ENCODE data around the gene METAP1. TPM values are rescaled to one million over a fixed set of nuclear protein-coding genes. Genes with fewer than 3 reads are reported as not detected.

METAP1 gene
- total and polyA plus RNA-seq, 2 of the 8 experiments (the other 6 are each of a cell fraction or from before 2014, with no cell fraction given): 50.6 to 85.2 TPM

DNA sequence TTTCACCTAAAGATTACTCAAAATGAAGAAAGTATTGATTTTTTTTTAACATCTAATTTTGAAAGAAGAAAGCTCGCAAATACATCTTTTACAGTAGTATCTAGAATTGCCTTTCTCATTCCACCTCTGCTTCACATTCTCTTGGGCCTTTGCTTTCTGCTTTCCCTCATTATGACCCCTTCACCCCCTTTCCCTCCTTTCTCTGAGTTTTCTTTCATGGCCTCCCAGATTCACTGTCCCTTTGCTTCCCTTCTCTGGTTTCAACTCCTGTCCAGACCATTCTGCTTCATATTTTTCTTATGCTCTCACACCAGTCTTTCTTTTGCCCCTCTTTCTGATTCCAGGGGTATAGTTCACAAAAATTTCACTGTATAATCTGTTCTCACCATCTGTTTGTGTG, 64.0 kb downstream of the METAP1 start:
- ChIA-PET CTCF (ENCODE audit: partially characterized antibody) (interaction anchor here (1.5 to 4.6 kb wide), 2 partner anchors 9 to 65 kb away, joined by 6 to 33 read pairs; partner anchors contain the start of gene METAP1), POLR2A (ENCODE audit: partially characterized antibody) (interaction anchor here (0.6 to 2.3 kb wide), 2 partner anchors 8 to 12 kb away, joined by 3 to 12 read pairs; no protein-coding TSS in a partner anchor)
- Histone ChIP-seq H2BK15ac (ENCODE audit: low read length) (no peak overlapping the region), H3K4me1 (replicated peaks in 1 of 4; ENCODE audit: control insufficient read depth in 3 of 4, insufficient read depth in 4 of 4, low read length in 3 of 4) (0 out of 7 replicates have a peak, but pooled peaks cover 0 to 1% (median 0%) of the 10 kb centered on the region in 4 experiments), H2BK12ac (ENCODE audit: low read depth, low read length) (no peak overlapping the region), H2BK5ac (ENCODE audit: low read depth, low read length) (no peak overlapping the region), H3K4ac (replicated peaks; ENCODE audit: insufficient read length, low read depth, low read length) (no peak overlapping the region), H3K9ac (replicated peaks in 1 of 4; ENCODE audit: extremely low read depth in 1 of 4, low read depth in 3 of 4, low read length in 3 of 4) (no peak overlapping the region), H3K36me3 (ENCODE audit: control insufficient read depth in 2 of 4, insufficient read depth in 4 of 4, low read length in 3 of 4) (peaks cover 9 to 47% (median 21%) of the 10 kb centered on the region in 4 experiments), H2BK20ac (ENCODE audit: low read length) (no peak overlapping the region), H3K23me2 (ENCODE audit: low read depth, low read length) (no peaks in the 10 kb centered on the region), H4K91ac (replicated peaks; ENCODE audit: insufficient read length, low read length) (no peak overlapping the region), H3K79me2 (ENCODE audit: control insufficient read depth in 1 of 2, insufficient read depth in 2 of 2, low read length in 2 of 2) (no peaks in the 10 kb centered on the region), H3K4me3 (ENCODE audit: extremely low read depth in 1 of 4, insufficient read depth in 2 of 4, low read depth in 3 of 4, low read length in 4 of 4) (no peak overlapping the region), H3K14ac (ENCODE audit: insufficient read length) (no peak overlapping the region), H3K4me2 (ENCODE audit: insufficient read depth in 1 of 2, low read depth in 2 of 2, low read length in 2 of 2) (no peak overlapping the region), H3K18ac (ENCODE audit: extremely low read depth, low read length) (no peak overlapping the region), H3K27ac (ENCODE audit: low read depth, low read length) (no peak overlapping the region), H3K27me3 (replicated peaks in 1 of 4; ENCODE audit: control insufficient read depth in 3 of 4, extremely low read depth in 1 of 4, insufficient read depth in 3 of 4, low read length in 3 of 4) (no peaks in the 10 kb centered on the region), H2AFZ (ENCODE audit: low read length) (no peak overlapping the region), H4K5ac (ENCODE audit: insufficient read length, low read depth, low read length) (no peak overlapping the region), H2BK120ac (replicated peaks; ENCODE audit: low read depth, low read length) (no peak overlapping the region), H3K23ac (ENCODE audit: insufficient read length) (no peak overlapping the region), H3K9me3 (ENCODE audit: insufficient read depth in 2 of 2, low read depth in 1 of 2, low read length in 1 of 2) (no peaks in the 10 kb centered on the region), H4K20me1 (replicated peaks in 1 of 2; ENCODE audit: control insufficient read depth in 1 of 2, insufficient read depth in 2 of 2, low read length in 2 of 2) (peaks cover 0 to 2% of the 10 kb centered on the region in 2 experiments), H2AK5ac (ENCODE audit: low read depth, low read length) (no peak overlapping the region), H4K8ac (ENCODE audit: extremely low read depth, insufficient read depth, low read length) (no peak overlapping the region), H3K79me1 (ENCODE audit: low read depth, low read length) (no peaks in the 10 kb centered on the region), H3K56ac (replicated peaks; ENCODE audit: insufficient read length, low read depth, low read length) (no peak overlapping the region)
- TF ChIP-seq YY1 (IDR thresholded peaks at IDR 0.05; ENCODE audit: low read depth, low read length): no peak
- no peak for TF ChIP-seq BACH1 (IDR thresholded peaks at IDR 0.05; ENCODE audit: low read length)
- no peak for TF ChIP-seq CHD2 (IDR thresholded peaks at IDR 0.05; ENCODE audit: low read length)
- no peak for TF ChIP-seq ATF2 (IDR thresholded peaks at IDR 0.05; ENCODE audit: low read length)
- no peak for TF ChIP-seq SIRT6 (IDR thresholded peaks at IDR 0.05; ENCODE audit: low read length)
- no peak for TF ChIP-seq TAF1 (IDR thresholded peaks at IDR 0.05; ENCODE audit: low read depth, low read length)
- FAIRE-seq (no peak), DNase-seq (ENCODE audit: low read depth in 1 of 2, low spot score in 2 of 2) (no peak)
- 93% methylated on average over 1 of the region's 1 CpG; no CpG with 5 or more reads in 1 of the 2 experiments for WGBS, 2 experiments (ENCODE audit: extremely low coverage in 1 of 2, insufficient coverage in 1 of 2, insufficient read length in 1 of 2, insufficient replicate concordance in 2 of 2, low coverage in 1 of 2, low lambda C conversion rate in 2 of 2, missing lambda C conversion rate in 1 of 2)
